GM12864 (cell line): ENCODE measurements around the gene HIBADH.

Experiments used
- DNase-seq: peaks from one replicate; pipeline ENCODE4 v3.0.0-alpha.2; 2011; ENCODE audit warnings: low read depth
- H3K4me3 ChIP-seq: 2 replicates; pipeline ENCODE4 v1.5.1; 2011; ENCODE audit warnings: mild to moderate bottlenecking, low read depth, low read length, control low read depth
- TF ChIP-seq, protein P1 (sequence below): IDR thresholded peaks from 2 replicates; pipeline ENCODE4 v1.5.1; 2011; ENCODE audit warnings: low read depth, mild to moderate bottlenecking, moderate library complexity, low read length, control low read depth, inconsistent platforms; ENCODE audit errors: missing control alignments

The HIBADH gene

DNA sequence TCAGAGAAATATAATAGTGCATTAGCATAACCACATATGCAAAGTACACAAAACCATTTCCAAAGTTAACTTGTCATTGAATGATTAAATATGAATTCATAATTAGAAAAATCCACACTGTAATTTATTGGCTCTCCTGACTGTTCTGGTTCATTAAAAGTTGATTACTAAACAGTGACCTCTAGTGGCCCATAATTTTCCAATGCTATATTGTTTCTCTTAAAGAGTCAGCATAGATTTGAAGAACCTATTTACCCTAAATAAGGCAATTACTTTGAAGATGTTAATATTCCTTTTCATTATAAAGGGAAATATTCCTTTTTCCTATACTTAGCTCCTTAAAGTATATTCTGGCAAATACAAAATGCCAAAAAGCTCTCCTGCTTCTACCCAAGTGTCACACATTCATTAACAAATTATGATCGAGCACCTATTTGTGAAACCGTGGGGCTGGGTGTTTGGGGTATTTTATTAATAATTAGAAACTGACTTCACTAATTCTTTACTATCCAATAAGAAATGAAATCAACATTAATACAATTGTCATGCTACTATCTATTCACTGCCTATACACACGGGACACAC lies 86.2 kb downstream of the HIBADH start:
- TF ChIP-seq, protein P1, sequence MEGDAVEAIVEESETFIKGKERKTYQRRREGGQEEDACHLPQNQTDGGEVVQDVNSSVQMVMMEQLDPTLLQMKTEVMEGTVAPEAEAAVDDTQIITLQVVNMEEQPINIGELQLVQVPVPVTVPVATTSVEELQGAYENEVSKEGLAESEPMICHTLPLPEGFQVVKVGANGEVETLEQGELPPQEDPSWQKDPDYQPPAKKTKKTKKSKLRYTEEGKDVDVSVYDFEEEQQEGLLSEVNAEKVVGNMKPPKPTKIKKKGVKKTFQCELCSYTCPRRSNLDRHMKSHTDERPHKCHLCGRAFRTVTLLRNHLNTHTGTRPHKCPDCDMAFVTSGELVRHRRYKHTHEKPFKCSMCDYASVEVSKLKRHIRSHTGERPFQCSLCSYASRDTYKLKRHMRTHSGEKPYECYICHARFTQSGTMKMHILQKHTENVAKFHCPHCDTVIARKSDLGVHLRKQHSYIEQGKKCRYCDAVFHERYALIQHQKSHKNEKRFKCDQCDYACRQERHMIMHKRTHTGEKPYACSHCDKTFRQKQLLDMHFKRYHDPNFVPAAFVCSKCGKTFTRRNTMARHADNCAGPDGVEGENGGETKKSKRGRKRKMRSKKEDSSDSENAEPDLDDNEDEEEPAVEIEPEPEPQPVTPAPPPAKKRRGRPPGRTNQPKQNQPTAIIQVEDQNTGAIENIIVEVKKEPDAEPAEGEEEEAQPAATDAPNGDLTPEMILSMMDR: peak; percentile 40
- DNase-seq: no peak
- H3K4me3 ChIP-seq: no peak overlapping the region

DNA sequence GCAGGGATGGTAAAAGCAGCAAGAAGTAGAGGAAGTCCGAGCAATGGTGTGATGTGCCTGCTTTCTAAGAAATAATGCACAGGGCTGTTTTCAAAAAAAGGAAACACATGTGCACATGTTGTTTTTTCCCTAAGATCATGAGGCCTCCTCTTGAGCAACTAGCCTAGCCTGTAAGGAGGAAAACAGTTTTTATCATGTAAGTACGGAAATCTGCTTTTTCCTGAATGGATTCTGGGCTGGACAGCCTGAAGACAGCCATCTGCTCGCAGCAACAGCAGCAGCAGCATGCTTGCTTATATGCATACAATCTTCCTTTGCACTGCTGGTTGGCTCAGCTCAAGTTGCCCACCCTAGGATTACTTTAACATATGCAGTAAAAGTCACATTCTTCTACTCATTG lies 87.1 kb downstream of the HIBADH start:
- no peak overlapping the region for H3K4me3 ChIP-seq
- DNase-seq: no peak
- TF ChIP-seq, protein P1: no peak

DNA sequence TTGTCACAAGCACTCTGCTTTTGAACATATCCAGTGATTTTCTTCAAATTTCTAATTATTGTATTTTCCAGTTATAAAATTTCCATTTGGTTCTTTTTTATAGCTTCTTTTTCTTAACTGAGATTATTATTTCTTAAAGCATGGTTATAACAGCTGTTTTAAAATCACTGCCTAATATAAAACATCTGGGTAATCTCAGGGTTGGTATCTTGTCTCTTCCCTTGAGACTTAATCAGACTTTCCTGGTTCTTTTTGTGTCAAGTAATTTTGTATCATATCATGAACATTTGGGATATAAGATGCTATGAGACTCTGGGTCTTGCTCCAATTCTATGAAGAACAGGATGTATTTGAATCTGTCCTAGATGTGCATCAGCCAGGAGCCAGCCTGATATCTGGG lies 93.6 kb downstream of the HIBADH start:
- DNase-seq: no peak
- no peak overlapping the region for H3K4me3 ChIP-seq
- TF ChIP-seq, protein P1: no peak

DNA sequence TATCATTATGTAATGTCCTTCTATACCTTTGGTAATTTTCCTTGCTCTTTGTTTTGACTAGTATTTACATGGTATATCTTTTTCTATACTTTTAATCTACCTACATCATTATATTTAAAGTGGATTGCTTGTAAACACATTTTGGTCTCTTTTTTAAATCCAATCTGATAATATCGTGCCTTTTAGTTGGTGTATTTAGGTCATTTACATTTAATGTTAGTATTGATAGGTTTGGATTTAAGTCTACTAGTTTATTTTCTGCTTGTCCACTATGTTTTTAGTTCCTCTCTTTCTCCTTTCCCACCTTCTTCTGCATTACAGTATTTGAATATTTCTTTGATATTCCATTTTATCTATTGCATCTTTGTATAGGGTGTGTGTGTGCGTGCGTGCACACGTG lies 95.4 kb downstream of the HIBADH start:
- TF ChIP-seq, protein P1: no peak
- no peak for DNase-seq
- no peak overlapping the region for H3K4me3 ChIP-seq

DNA sequence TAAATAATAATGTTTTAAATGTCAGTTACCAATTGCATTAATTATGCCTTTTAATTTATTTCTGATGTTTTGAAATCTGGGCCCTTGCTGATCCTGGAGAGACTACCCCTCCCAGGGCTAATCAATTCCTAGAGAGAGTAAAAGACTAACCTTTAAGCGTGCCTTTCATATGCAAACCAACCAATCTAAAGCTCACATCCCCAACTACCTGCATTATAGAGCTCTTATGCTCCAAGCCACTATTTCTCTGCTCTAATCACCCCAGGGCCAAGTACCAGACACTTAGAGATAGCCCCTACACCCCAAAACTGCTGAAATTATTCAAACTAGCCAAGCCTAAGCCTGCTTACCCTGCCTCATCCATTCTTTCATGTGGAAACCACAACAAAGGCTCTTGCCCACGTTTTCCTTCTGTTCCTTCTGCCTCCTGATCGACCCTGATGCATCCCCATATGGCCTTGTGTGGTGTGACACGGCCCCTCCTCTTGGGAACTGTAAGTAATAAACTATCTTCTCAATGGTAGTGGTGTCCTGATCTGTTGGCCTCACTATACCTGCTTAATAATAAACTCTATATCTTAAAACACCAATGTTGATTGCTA lies 97.7 kb downstream of the HIBADH start:
- no peak for DNase-seq
- TF ChIP-seq, protein P1: no peak

DNA sequence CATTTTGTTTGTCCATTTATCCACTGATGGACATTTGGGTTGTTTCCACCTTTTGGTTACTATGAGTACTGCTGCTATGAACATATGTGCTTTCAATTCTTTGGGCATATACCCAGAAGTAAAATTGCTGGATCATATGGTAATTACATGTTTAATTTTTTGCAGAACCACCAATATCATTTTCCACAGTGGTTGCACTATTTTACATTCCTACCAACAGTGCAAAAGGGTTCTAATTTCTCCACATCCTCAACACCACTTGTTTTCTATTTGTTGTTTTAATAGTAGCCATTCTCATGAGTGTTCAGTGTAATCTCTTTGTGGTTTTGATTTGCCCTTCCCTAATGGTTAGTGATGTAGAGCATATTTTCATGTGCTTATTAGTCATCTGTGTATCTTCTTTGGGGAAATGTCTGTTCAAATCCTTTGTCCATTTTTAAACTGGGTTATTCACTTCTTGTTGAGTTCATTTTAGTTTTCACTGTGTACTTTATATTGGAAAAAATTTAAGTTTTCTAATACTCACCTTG lies 101.9 kb downstream of the HIBADH start:
- no peak for DNase-seq
- TF ChIP-seq, protein P1: no peak
- H3K4me3 ChIP-seq: no peak overlapping the region

More for the DNA sequence above, 97.7 kb downstream of the HIBADH start:
- no peak overlapping the region for H3K4me3 ChIP-seq

DNA sequence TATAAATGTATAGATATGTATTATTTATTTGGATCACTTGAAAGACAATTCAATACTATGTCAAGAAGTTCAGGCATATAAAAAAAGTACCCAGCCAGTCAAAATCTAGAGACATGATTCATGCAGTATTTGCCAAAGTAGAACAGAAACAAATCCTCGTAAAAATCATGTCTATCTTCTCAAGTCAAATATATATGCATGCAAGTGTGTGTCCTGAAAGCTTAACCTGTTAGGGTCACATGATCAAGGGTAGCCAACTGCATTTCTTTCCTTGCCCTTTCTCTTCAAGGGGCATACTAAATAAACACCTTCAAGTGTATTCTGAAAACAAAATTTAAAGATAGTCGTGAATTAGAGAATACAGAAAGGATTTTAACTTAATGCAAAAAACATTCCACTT lies 107.0 kb downstream of the HIBADH start:
- no peak for DNase-seq
- TF ChIP-seq, protein P1: no peak
- H3K4me3 ChIP-seq: no peak overlapping the region
